Right atrium auricular region (tissue), 2 donors: Measurements from ENCODE around the gene TUBGCP6. TPM values are rescaled to one million over a fixed set of nuclear protein-coding genes. Genes with fewer than 3 reads are reported as not detected.
A peak's percentile ranks its signal among the peaks of the same experiment; 100 is the strongest.

Experiments used
- DNase-seq: peaks from one replicate; pipeline ENCODE4 v3.0.0-alpha.2; 2019; ENCODE audit warnings: low spot score
- H3K27ac ChIP-seq, 2 donors: fragments of 200-600 bp; sonication (generic); 1 replicate in 1 of 2; 2 replicates in 1 of 2; pipeline ENCODE4 v1.5.1; 2016 to 2019
- H3K27me3 ChIP-seq, 2 donors: fragments of 200-600 bp; sonication (generic); one replicate each; pipeline versions ENCODE4 v1.5.1 to v1.6.0; 2017 to 2019
- H3K36me3 ChIP-seq: fragments of 200-600 bp; sonication (generic); one replicate; pipeline ENCODE4 v1.5.1; 2016
- H3K4me1 ChIP-seq, 2 donors: fragments of 200-600 bp; sonication (generic); one replicate each; pipeline versions ENCODE4 v1.5.1 to v1.6.0; 2017 to 2019
- H3K4me3 ChIP-seq, 2 donors: fragments of 200-600 bp; sonication (generic); 1 replicate in 1 of 2; 2 replicates in 1 of 2; pipeline ENCODE4 v1.5.1; 2017 to 2019; ENCODE audit warnings: mild to moderate bottlenecking in 1 of 2, moderate library complexity in 1 of 2
- H3K9me3 ChIP-seq, 2 donors: fragments of 200-600 bp; sonication (generic); one replicate each; pipeline ENCODE4 v1.5.1; 2019
- total RNA-seq, 2 donors: library from RNA; depleted of rRNA; stranded (reverse); fragments of >200 nt; gene quantifications; one replicate each; pipeline ENCODE4 v1.1.0, GENCODE V29; 2016
- TF ChIP-seq, protein P1 (sequence below), 2 donors: fragments of 200-600 bp; sonication (generic); IDR thresholded peaks; one replicate each; pipeline ENCODE4 v1.5.1; 2019; ENCODE audit warnings: antibody characterized with exemption in 2 of 2

TUBGCP6 gene
- total RNA-seq, 2 donors from 2014 or later = 19.5 to 22.1 TPM

DNA sequence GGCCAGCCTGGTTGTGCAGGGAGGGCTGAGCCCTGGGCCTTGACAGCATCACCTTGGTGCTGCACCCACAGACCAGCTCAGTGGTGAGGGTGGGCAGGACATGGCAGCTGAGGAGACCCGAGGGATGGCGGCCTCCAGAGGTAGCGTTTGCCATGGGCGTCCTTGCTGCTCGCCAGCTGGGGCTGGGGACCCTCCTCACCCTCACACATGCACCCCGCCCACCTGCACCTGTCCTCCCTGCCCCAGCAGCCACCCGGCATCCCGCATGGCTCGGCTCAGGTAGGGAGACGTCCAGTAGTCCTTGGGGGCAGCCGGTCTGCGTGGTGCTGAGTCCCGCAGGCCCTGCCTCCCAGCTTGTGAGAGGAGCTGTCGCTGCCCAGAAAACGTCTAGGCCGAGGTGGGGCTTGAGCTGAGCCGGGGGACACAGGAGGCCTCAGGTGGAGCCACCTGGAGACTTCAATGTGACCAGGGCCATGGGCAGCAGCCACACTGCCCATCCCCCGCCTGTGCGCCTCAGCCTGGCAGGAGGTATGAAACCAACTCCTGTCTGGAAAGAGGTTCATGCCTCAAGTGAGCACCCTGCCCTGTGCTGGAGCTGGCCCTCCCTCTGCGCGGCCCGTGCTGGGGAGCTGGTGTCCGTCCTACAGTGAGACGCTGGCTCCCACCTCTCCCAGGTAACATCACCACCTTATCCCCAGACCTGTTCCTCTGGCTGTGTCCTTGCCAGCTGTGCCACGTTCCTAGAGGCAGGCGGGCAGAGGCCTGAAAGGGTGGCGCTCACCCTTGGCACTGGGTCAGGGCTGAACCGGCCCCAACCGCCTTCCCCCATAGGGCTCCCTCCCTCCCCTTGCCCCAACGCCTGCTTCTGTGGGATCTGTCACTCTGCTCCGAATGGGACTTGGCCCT is 62.4 kb downstream of the TUBGCP6 start:
- Histone ChIP-seq H3K36me3 (no peaks in the 10 kb centered on the region), H3K4me3 (no peak overlapping the region), H3K9me3 (no peaks in the 10 kb centered on the region), H3K27me3 (no peaks in the 10 kb centered on the region), H3K4me1 (peaks cover 2 to 46% of the 10 kb centered on the region in 2 donors), H3K27ac (peak overlapping the region; percentile 59 to 69)
- no peak for DNase-seq
- TF ChIP-seq, protein P1, sequence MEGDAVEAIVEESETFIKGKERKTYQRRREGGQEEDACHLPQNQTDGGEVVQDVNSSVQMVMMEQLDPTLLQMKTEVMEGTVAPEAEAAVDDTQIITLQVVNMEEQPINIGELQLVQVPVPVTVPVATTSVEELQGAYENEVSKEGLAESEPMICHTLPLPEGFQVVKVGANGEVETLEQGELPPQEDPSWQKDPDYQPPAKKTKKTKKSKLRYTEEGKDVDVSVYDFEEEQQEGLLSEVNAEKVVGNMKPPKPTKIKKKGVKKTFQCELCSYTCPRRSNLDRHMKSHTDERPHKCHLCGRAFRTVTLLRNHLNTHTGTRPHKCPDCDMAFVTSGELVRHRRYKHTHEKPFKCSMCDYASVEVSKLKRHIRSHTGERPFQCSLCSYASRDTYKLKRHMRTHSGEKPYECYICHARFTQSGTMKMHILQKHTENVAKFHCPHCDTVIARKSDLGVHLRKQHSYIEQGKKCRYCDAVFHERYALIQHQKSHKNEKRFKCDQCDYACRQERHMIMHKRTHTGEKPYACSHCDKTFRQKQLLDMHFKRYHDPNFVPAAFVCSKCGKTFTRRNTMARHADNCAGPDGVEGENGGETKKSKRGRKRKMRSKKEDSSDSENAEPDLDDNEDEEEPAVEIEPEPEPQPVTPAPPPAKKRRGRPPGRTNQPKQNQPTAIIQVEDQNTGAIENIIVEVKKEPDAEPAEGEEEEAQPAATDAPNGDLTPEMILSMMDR (IDR thresholded peaks at IDR 0.05) = no peak

DNA sequence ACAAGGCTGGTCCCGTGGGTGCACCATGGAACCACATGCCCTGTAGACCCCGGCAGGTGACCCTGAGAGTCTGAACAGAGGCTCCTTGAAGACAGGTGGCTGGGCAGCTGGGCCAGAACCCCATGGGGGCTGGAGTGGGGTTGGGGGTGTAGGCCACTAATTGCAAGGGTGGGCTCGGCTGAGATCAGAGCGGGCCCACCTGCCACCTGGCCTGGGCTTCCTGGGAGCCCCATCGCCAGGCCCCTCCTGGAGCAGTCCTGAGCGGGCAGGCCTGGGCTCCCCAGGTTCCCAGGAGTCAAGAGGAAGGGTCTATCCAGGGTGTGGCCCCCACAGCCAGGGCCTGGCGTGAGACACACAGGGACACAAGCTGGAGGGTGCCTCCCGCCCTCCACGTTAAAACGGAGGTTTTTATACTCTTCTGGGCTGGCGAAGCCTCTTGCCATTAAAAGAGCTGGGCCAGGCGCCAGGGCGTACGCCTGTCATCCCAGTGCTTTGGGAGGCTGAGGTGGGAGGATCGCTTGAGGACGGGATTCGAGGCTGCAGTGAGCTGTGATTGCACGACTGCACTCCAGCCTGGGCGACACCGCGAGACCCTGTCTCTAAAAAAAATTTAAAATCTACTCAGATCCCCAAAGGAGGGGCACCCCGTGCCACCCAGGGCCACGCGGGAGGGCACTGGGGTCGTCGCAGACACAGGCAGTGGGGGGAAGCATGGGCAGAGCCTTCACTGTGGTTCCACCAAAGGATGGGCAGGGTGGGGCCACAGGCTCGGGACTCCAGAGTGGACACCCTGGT is 63.9 kb downstream of the TUBGCP6 start:
- TF ChIP-seq, protein P1 (IDR thresholded peaks at IDR 0.05) = no peak
- peaks cover 2 to 35% of the 10 kb centered on the region in 2 donors for H3K4me1 ChIP-seq
- no peak for DNase-seq
- H3K9me3 ChIP-seq = no peaks in the 10 kb centered on the region
- no peak overlapping the region for H3K4me3 ChIP-seq
- H3K27me3 ChIP-seq = no peaks in the 10 kb centered on the region
- H3K27ac ChIP-seq = no peak overlapping the region
- H3K36me3 ChIP-seq = no peaks in the 10 kb centered on the region

DNA sequence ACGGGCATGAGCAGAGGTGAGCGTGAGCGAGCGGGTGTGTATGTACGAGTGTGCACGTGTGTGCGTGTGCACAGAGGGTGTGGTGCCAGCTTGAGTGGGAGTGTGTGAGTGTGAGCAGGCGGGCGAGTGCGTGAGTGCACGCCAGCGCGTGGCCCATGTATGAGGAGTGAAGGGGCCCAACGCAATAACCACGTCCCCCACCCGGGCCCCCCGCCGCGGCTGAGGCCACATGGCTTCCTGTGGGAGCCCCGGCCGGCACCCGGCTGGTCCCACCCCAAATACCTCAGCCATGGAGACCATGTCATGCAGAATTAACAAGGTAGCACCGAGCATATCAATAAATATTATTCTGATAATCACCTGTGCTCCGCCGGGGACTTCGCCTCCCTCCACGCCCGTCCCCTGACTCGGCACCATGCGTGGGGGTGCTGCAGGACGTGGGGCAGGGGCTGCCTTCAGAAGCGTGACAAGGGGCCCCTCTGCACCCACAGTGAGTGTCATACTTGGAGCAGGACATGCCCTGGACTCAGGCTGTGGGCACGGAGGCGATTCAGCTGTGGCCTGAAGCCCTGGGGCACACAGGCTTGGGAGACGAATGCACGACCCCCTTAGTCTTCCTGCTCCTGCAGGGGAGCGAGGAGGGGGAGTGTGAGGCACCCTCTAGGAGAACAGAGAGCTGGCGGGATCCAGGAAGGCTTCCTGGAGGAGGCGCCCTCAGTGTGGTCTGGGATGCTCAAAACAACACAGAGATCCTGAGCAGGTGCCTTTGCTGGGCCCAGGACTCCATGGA is 64.7 kb downstream of the TUBGCP6 start:
- DNase-seq = no peak
- Histone ChIP-seq H3K4me1 (peaks cover 0 to 32% of the 10 kb centered on the region in 2 donors), H3K36me3 (no peaks in the 10 kb centered on the region), H3K4me3 (no peak overlapping the region), H3K27me3 (no peaks in the 10 kb centered on the region), H3K27ac (no peak overlapping the region), H3K9me3 (no peaks in the 10 kb centered on the region)
- TF ChIP-seq, protein P1 (IDR thresholded peaks at IDR 0.05) = no peak

DNA sequence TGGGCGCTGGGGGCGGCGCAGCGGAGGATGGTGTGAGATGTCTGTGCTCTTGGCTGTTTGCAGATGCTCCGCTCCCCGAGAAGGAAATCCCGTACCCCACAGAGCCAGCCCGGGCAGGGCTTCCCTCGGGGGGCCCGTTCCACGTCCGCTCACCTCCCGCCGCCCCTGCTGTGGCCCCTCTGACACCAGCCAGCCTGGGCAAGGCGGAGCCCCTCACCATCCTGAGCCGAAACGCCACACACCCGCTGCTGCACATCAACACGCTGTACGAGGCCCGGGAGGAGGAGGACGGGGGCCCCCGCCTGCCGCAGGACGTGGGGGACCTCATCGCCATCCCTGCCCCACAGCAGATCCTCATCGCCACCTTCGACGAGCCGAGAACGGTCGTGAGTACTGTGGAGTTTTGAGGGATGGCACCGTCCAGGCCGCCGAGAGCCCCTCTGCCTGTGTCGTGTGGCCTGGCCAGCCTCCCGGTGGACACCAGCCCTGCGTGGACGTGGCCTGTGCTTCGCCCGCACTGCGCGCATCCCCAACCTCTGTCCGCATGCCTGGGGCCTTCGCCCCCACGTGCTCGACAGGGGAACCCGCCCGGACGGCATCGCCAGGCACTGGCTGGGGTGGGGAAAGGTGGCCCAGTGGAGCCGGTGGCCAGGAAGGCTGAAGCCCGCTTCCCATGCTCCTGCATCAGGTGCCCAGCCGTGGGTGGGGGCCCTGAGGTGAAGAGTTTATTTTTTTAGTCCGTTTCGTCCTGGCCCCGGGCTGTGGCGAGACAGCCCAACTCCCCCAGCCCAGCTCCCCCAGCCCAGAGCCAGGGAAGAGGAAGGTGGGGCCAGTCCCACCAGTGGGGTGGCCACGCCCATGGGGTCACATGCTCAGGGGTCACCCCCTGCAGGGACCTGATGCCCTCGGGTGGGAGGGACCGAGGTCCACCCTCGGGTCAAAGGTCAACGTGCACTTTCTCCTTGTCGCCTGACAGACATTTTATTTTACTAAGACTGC is 65.7 kb downstream of the TUBGCP6 start:
- no peak for DNase-seq
- no peaks in the 10 kb centered on the region for H3K9me3 ChIP-seq
- no peak overlapping the region for H3K27ac ChIP-seq
- no peak overlapping the region for H3K4me3 ChIP-seq
- H3K36me3 ChIP-seq = no peaks in the 10 kb centered on the region
- no peaks in the 10 kb centered on the region for H3K27me3 ChIP-seq
- H3K4me1 ChIP-seq = peaks cover 0 to 23% of the 10 kb centered on the region in 2 donors
- TF ChIP-seq, protein P1 (IDR thresholded peaks at IDR 0.05) = no peak
